ACC112 (cell line): Measurements from ENCODE around the gene LRTM2.
"Not testable (repeated sequence)": the region's sequence is repeated elsewhere in the genome, so short reads cannot be mapped to it uniquely, and the experiment has no call there.

Source experiments
- H2AFZ ChIP-seq: fragments of 200-600 bp; sonication (generic); one replicate; pipeline ENCODE4 v1.6.0; 2017; ENCODE audit warnings: antibody characterized with exemption, low read length; ENCODE audit not compliant: unreplicated experiment
- H3K27ac ChIP-seq: fragments of 200-600 bp; sonication (generic); 2 replicates; pipeline ENCODE4 v1.5.1; 2014; ENCODE audit warnings: low read depth, mild to moderate bottlenecking, antibody characterized with exemption, low read length, moderate library complexity
- H3K27me3 ChIP-seq: fragments of 200-600 bp; sonication (generic); 2 replicates; pipeline ENCODE4 v1.6.1; 2014; ENCODE audit warnings: mild to moderate bottlenecking, antibody characterized with exemption, low read length, moderate library complexity, mixed read lengths; ENCODE audit not compliant: insufficient read depth
- H3K36me3 ChIP-seq: fragments of 200-600 bp; sonication (generic); 2 replicates; pipeline ENCODE4 v1.6.1; 2016; ENCODE audit warnings: mild to moderate bottlenecking, antibody characterized with exemption, low read length, moderate library complexity, mixed read lengths; ENCODE audit not compliant: insufficient read depth
- H3K4me1 ChIP-seq: fragments of 200-600 bp; sonication (generic); one replicate; pipeline ENCODE4 v1.6.1; 2016; ENCODE audit warnings: low read length, mixed read lengths; ENCODE audit not compliant: insufficient read depth, unreplicated experiment, control insufficient read depth
- H3K4me3 ChIP-seq: fragments of 200-600 bp; sonication (generic); 2 replicates; pipeline ENCODE4 v1.5.1; 2014; ENCODE audit warnings: mild to moderate bottlenecking, low read depth, low read length
- H3K79me2 ChIP-seq: fragments of 200-600 bp; sonication (generic); one replicate; pipeline ENCODE4 v1.6.0; 2016; ENCODE audit warnings: low read length; ENCODE audit not compliant: control insufficient read depth, unreplicated experiment, insufficient read depth

The LRTM2 gene

DNA sequence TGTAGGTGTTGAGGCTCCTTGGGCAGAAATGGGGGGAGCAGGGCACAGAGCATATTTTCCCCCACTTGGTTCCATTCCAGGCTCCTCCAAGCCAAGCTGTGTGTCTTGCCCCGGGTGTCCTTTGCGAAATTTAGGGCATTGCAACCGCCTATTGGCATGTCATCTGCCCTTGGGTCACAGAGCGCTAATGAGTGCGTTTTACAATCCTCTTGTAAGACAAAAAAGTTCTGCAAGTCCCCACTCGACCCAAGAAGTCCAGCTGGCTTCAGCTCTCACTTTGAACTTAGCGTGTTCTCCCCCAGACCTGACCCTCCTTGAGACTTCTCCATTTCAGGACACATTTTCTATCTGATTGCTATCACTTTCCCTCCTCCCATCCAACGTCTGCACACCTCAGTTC, 6.1 kb upstream of the LRTM2 start:
- H3K4me1 ChIP-seq: peaks cover 4% of the 10 kb centered on the region
- H3K27ac ChIP-seq: no peak overlapping the region
- H3K4me3 ChIP-seq: no peak overlapping the region
- H3K27me3 ChIP-seq: peaks cover 34% of the 10 kb centered on the region
- H3K36me3 ChIP-seq: no peaks in the 10 kb centered on the region
- no peaks in the 10 kb centered on the region for H3K79me2 ChIP-seq
- no peak overlapping the region for H2AFZ ChIP-seq

DNA sequence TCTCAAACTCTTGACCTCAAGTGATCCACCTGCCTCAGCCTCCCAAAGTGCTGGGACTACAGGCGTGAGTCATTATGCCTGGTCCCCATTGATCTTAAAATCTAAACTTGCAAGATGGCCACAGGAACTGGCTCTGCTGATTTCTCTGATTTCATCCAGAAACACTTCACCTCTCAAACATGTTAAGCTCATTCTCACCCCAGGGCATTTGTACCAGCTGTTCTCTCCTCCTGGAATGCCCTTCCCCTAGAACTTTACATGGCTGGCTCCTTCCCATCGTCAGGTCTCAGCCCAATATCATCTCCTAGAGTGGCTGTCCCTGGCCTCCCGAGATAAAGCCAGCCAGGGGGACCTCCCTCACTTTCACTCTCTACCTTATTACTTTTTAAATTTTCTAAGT, 5.3 kb upstream of the LRTM2 start:
- H3K79me2 ChIP-seq: no peaks in the 10 kb centered on the region
- H3K4me3 ChIP-seq: no peak overlapping the region
- no peaks in the 10 kb centered on the region for H3K36me3 ChIP-seq
- H2AFZ ChIP-seq: no peak overlapping the region
- H3K27ac ChIP-seq: no peak overlapping the region
- H3K27me3 ChIP-seq: peaks cover 42% of the 10 kb centered on the region
- H3K4me1 ChIP-seq: peaks cover 4% of the 10 kb centered on the region

DNA sequence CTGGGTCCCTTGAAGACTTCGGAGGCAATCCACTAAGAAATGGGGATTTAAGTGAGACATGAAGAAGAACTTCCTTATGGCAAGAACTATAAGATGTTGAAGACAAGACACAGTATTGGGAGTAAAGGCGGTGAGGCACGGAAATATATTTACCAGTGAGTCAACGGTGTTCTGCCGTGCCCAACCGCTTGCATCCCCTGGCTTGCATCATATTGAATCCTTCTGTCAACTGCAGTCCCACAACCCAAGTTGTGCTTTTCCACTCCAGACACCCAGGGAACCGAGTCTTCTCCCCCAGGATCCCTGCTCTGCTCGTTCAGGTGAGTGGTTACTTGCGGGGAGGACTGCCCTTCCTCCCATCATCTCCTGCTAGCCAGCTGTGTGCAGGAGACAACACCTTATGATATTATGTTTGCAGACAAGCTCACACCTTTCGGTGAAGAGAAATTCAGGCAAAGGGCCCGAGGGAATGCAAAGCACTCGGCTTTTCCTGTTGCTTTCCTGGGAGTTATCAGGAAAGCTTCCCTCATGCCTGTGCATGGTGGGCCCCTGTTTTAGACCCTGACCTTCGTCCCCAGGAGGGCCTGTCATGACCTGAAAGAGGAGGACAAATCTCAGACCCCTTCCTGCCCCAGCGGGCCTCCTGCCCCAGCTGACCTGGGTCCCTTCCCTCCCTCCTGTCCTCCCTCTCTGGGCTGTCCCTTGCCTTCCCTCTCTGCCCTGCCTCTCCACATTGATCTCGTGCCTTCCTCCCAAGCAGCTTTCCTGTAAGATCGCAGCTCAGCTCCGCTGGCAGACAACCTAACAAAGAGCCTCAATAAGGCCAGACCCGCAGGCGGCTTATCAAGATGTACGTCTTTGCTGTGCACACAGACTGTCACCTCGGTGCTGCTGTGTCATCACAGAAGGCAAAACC, 4.3 kb upstream of the LRTM2 start:
- Histone ChIP-seq H3K36me3 (no peaks in the 10 kb centered on the region), H3K4me3 (no peak overlapping the region), H2AFZ (no peak overlapping the region), H3K27me3 (peaks cover 52% of the 10 kb centered on the region), H3K4me1 (peaks cover 4% of the 10 kb centered on the region), H3K27ac (no peak overlapping the region), H3K79me2 (no peaks in the 10 kb centered on the region)

DNA sequence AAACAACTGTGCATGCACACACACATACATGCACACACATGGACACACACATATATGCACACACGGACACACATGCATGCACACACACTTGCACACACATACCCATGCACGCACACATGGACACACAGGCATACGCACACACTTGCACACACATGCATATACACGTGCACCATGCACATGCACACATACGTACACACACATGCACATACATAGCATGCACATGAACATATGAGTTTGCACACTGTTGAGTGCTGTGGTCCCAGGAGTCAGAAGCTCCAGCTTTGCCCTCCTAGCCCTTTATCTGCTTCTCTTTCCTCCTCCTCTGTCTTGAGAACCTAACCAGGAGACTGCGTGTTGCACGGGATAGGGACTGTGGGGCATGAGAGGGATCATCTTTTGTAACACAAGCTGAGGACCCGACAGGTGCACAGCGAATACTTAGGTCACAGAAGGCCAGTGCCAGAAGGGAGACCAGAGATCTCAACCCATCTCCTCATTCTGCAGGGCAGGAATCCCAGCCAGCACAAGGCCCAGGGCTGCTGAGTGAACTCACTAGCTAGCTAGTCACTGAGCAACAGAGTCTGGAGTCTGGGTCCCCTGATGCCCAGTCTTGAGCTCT, 3.5 kb upstream of the LRTM2 start:
- Histone ChIP-seq H2AFZ (no peak overlapping the region), H3K27me3 (peaks cover 60% of the 10 kb centered on the region), H3K4me3 (no peak overlapping the region), H3K79me2 (no peaks in the 10 kb centered on the region), H3K27ac (no peak overlapping the region), H3K36me3 (no peaks in the 10 kb centered on the region), H3K4me1 (peaks cover 4% of the 10 kb centered on the region)

DNA sequence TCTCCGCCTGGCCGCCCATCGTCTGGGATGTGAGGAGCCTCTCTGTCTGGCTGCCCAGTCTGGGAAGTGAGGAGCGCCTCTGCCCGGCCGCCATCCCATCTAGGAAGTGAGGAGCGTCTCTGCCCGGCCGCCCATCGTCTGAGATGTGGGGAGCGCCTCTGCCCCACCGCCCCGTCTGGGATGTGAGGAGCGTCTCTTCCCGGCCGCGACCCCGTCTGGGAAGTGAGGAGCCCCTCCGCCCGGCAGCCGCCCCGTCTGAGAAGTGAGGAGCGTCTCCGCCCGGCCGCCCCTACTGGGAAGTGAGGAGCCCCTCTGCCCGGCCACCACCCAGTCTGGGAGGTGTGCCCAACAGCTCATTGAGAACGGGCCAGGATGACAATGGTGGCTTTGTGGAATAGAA, 2.4 kb upstream of the LRTM2 start:
- not testable (repeated sequence) for H3K4me3 ChIP-seq, H3K27ac ChIP-seq, H2AFZ ChIP-seq, H3K79me2 ChIP-seq, H3K4me1 ChIP-seq, H3K36me3 ChIP-seq
- peaks cover 71% of the 10 kb centered on the region for H3K27me3 ChIP-seq

DNA sequence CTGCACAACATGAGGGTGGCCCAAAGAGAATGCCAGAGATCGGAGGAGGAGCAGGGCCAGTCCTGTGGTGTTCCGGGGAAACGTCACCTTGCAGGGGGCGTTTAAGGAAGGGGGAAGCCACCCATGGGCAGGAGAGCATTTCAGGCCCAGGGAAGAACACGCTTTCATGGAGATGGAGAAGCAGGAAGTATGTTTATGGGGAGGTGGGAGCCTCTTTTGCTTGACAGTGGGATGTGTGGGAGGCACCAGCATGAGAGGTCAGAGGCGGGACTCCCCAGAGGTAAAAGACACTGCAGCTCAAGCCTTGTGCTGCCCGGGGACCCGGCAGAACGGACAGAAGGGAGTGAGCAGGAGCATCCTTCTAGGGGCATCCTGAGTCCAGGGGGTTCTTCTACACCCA, 1.3 kb upstream of the LRTM2 start:
- Histone ChIP-seq H3K27ac (no peak overlapping the region), H3K4me1 (no peaks in the 10 kb centered on the region), H3K36me3 (no peaks in the 10 kb centered on the region), H3K27me3 (peaks cover 82% of the 10 kb centered on the region), H3K4me3 (no peak overlapping the region), H3K79me2 (no peaks in the 10 kb centered on the region), H2AFZ (no peak overlapping the region)

DNA sequence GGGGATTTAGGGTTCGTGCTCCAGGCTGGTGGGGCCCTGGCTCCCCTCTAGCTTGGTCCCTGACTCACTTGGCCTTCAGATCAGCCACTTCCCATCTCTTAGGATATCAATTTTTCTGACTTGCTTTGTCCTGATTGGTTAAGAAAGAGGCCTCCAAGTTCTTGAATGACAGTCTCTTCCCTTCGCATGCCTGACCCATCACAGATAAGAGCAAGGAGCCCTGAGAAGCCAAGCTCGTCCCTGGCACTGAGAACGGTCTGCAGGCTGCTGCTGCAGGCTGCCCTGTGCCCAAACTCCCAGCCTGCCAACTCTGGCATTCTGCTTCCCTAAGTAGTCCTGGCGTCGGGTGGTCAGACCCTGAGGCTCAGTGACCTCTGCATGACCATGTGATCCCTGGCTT, 794 bp upstream of the LRTM2 start:
- H3K36me3 ChIP-seq: no peaks in the 10 kb centered on the region
- no peak overlapping the region for H3K4me3 ChIP-seq
- no peaks in the 10 kb centered on the region for H3K4me1 ChIP-seq
- no peak overlapping the region for H2AFZ ChIP-seq
- H3K27ac ChIP-seq: no peak overlapping the region
- peaks cover 82% of the 10 kb centered on the region for H3K27me3 ChIP-seq
- H3K79me2 ChIP-seq: no peaks in the 10 kb centered on the region

DNA sequence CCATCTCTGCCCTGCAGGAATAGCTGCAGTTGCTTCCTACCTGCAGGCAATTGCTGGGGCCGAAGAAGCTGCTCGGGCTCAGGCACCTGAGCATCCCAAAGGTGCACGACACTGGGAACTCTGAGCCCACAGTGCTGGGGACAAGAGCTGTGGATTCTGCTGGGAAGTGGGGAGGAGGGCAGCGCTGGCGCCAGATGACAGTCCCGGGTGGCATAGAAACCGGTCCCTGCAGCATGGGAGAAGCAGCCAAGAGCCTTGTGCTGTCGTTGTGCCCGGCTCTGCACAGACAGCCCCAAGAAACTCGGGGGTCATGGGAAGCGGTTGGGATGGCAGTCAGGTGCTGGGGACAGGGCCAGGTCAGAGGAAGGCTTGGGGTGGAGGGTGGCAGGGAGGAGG, 529 bp downstream of the LRTM2 start:
- Histone ChIP-seq H3K4me3 (no peak overlapping the region), H3K4me1 (no peaks in the 10 kb centered on the region), H3K79me2 (no peaks in the 10 kb centered on the region), H2AFZ (no peak overlapping the region), H3K27me3 (peaks cover 82% of the 10 kb centered on the region), H3K27ac (no peak overlapping the region), H3K36me3 (no peaks in the 10 kb centered on the region)

DNA sequence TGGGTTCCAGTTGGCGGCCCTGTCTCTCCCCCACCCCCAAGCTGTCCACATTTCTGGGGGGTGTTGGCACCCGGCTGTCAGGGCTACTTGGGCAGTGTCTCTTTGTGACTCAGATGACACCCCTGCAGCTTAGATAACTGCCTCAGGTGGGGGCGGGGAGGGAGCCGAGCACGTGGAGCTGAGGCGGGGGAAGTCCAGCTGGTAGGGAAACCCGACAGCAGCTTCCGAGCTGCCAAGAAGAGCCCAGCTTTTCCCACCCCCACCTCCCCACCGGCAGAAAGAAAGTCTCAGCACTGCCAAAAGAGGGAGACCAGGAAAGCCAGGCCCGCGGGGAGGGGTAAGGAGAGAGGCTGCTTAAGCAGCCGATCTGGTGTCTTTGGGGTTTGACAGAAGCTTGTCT, 1.4 kb downstream of the LRTM2 start:
- Histone ChIP-seq H3K27me3 (peaks cover 75% of the 10 kb centered on the region), H2AFZ (no peak overlapping the region), H3K27ac (no peak overlapping the region), H3K79me2 (no peaks in the 10 kb centered on the region), H3K4me1 (no peaks in the 10 kb centered on the region), H3K4me3 (no peak overlapping the region), H3K36me3 (no peaks in the 10 kb centered on the region)

DNA sequence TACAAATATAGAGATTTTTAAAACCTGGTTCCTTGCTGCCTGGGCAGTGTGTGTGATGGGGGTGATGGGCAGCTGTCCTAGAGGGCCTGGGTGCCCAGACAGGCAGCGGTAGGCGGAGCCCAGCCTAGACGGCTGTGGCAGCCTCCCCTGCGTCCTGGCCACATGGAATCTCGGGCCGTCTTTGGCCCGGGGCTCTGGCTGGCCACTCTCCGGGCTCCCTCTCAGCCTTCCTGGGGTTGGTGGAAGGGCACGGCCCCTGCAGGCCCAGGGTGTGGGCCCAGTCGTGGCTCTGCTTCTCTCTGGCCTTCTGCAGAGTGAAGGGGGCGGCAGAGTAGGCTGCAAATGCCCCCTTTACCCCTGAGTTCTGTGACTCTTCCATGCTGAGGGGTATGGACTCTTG, 2.3 kb downstream of the LRTM2 start:
- no peaks in the 10 kb centered on the region for H3K79me2 ChIP-seq
- H2AFZ ChIP-seq: no peak overlapping the region
- H3K36me3 ChIP-seq: no peaks in the 10 kb centered on the region
- H3K27ac ChIP-seq: no peak overlapping the region
- no peaks in the 10 kb centered on the region for H3K4me1 ChIP-seq
- H3K4me3 ChIP-seq: no peak overlapping the region
- peaks cover 76% of the 10 kb centered on the region for H3K27me3 ChIP-seq

DNA sequence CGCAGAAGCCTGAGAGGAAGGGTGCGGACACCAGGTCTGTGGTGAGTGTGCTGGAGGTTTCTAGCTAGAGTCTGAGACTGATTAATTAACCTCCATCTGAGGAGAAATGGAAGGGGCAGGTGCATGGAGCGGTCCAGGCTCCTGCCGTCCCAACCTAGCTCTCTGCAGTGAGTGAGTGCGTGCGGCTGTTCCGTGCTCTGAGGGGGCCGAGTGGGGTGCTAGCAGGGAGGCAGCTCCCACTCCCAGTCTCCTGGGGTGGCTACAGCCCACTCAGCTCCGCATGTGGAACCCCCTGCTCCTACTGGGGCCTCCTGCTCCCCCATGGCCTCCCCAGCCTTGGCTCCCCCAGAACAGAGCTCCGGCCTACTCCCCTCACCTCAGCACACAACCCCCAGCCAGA, 2.9 kb downstream of the LRTM2 start:
- Histone ChIP-seq H3K27ac (no peak overlapping the region), H3K4me1 (no peaks in the 10 kb centered on the region), H3K79me2 (no peaks in the 10 kb centered on the region), H3K36me3 (no peaks in the 10 kb centered on the region), H3K4me3 (no peak overlapping the region), H2AFZ (no peak overlapping the region), H3K27me3 (peaks cover 77% of the 10 kb centered on the region)
